OCI-LY7 (cell line): ENCODE results near the gene SPRED2. TPM values are rescaled to one million over a fixed set of nuclear protein-coding genes. Genes with fewer than 3 reads are reported as not detected.

Source experiments
- BruUV-seq: library from RNA; stranded (reverse); fragments of 400-500 nt; replicated peaks from 2 replicates; lab custom pipeline; 2021; lab: Mats Ljungman, UMichigan
- CTCF ChIA-PET: fragments of 300-600 bp; sonication (Branson Sonifier 250); formaldehyde crosslinking; loops from one replicate; lab custom pipeline; 2022; ENCODE audit warnings: antibody characterized with exemption; ENCODE audit not compliant: unreplicated experiment; lab: Charles Lee
- POLR2A ChIA-PET: fragments of 300-600 bp; sonication (Branson Sonifier 250); formaldehyde crosslinking; loops from one replicate; lab custom pipeline; 2022; ENCODE audit warnings: antibody characterized with exemption; lab: Charles Lee
- DNase-seq: peaks from one replicate; pipeline ENCODE4 v3.0.0-alpha.2; 2015; ENCODE audit warnings: low spot score
- H2AFZ ChIP-seq: fragments of 200-600 bp; sonication (generic), shearing (Covaris generic); 2 replicates; pipeline ENCODE4 v1.6.1; 2014; ENCODE audit warnings: mild to moderate bottlenecking, antibody characterized with exemption, low read length, moderate library complexity
- H3K27ac ChIP-seq: fragments of 200-600 bp; sonication (generic); 2 replicates; pipeline ENCODE4 v1.5.1; 2014; ENCODE audit warnings: mixed run types, low read depth, mild to moderate bottlenecking, moderate library complexity, low read length, inconsistent platforms; ENCODE audit not compliant: poor library complexity, severe bottlenecking
- H3K36me3 ChIP-seq: fragments of 200-600 bp; sonication (generic); 2 replicates; pipeline ENCODE4 v1.6.1; 2014; ENCODE audit warnings: mild to moderate bottlenecking, antibody characterized with exemption, low read length, moderate library complexity, mixed read lengths; ENCODE audit not compliant: insufficient read depth
- H3K4me1 ChIP-seq: fragments of 200-600 bp; sonication (generic); 2 replicates; pipeline ENCODE4 v1.5.1; 2014; ENCODE audit warnings: mild to moderate bottlenecking, low read length; ENCODE audit not compliant: insufficient read depth, poor library complexity, severe bottlenecking
- H3K4me2 ChIP-seq: fragments of 200-600 bp; sonication (generic); 2 replicates; pipeline ENCODE4 v1.6.1; 2014; ENCODE audit warnings: mild to moderate bottlenecking, low read length
- H3K4me3 ChIP-seq: fragments of 200-600 bp; sonication (generic); 2 replicates; pipeline ENCODE4 v1.5.1; 2014; ENCODE audit warnings: mild to moderate bottlenecking, low read depth, low read length; ENCODE audit not compliant: poor library complexity, severe bottlenecking
- H3K79me2 ChIP-seq: fragments of 200-600 bp; sonication (generic); 2 replicates; pipeline ENCODE4 v1.6.1; 2016; ENCODE audit warnings: low read depth, mild to moderate bottlenecking, low read length, moderate library complexity, mixed read lengths; ENCODE audit not compliant: insufficient read depth
- H3K9me2 ChIP-seq: fragments of 200-600 bp; sonication (generic); 2 replicates; pipeline ENCODE4 v1.6.1; 2016; ENCODE audit warnings: mild to moderate bottlenecking, low read length, mixed read lengths; ENCODE audit not compliant: insufficient read depth
- H3K9me3 ChIP-seq: fragments of 200-600 bp; sonication (generic); 2 replicates; pipeline ENCODE4 v1.6.1; 2014; ENCODE audit warnings: mild to moderate bottlenecking, mixed run types, low read length, mixed read lengths
- H4K20me1 ChIP-seq: fragments of 200-600 bp; sonication (generic); 2 replicates; pipeline ENCODE4 v1.6.1; 2014; ENCODE audit warnings: mild to moderate bottlenecking, antibody characterized with exemption, low read length, moderate library complexity, mixed read lengths; ENCODE audit not compliant: insufficient read depth
- CTCF ChIP-seq: fragments of 200-600 bp; sonication (generic); conservative IDR thresholded peaks from 2 replicates; pipeline ENCODE4 v1.5.1; 2014; ENCODE audit warnings: mild to moderate bottlenecking, antibody characterized with exemption, low read length, moderate library complexity, mixed read lengths
- EZH2phosphoT487 ChIP-seq: fragments of 200-600 bp; sonication (generic); IDR thresholded peaks from 2 replicates; pipeline ENCODE4 v1.6.1; 2018; ENCODE audit warnings: low read depth, borderline replicate concordance, mild to moderate bottlenecking, mixed run types, antibody characterized with exemption, low read length, moderate library complexity, mixed read lengths
- intact Hi-C: fragments of 100-400 bp; cut with micrococcal nuclease; formaldehyde crosslinking; loops from one replicate; pipeline ENCODE4 v1.10.0; 2022; ENCODE audit not compliant: unreplicated experiment
- total RNA-seq, 2 experiments: library from RNA; depleted of rRNA in 1 of 2; stranded (reverse); fragments of >200 nt in 1 of 2; shearing (Covaris generic) in 1 of 2; gene quantifications; 2 replicates each; pipeline ENCODE4 v1.2.3, GENCODE V29; 2014 to 2022

The SPRED2 gene
- total RNA-seq, 2 experiments from 2014 or later: 8.0 to 49.1 TPM

DNA sequence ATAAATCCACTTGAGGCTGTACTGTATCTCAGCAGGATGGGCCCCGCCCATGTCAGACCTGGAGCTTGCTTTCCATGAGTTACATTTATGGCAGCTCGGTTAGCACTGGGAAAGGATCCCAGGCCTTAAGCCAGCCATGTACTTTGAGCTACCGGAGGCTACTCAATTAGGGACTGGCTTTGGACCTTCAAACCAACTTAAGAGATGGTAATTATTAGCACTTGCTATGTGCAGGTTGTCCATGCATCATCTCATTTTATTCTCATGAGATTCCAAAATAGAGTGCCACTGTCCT is 140.3 kb downstream of the SPRED2 start:
- Histone ChIP-seq H3K4me3 (no peak overlapping the region), H3K9me2 (no peaks in the 10 kb centered on the region), H4K20me1 (no peaks in the 10 kb centered on the region), H3K27ac (no peak overlapping the region), H3K9me3 (no peaks in the 10 kb centered on the region), H3K4me1 (peaks cover 5% of the 10 kb centered on the region), H3K4me2 (no peak overlapping the region), H3K79me2 (no peaks in the 10 kb centered on the region), H3K36me3 (no peaks in the 10 kb centered on the region), H2AFZ (no peak overlapping the region)
- intact Hi-C loops: no loop called here
- no TSS peak for BruUV-seq
- DNase-seq: no peak
- ChIA-PET POLR2A (no interaction called here), CTCF (no interaction called here)
- TF ChIP-seq CTCF (no peak), EZH2phosphoT487 (no peak)

GRCh38 chr2:65291216-65292105 is 140.9 kb downstream of the SPRED2 start:
- DNase-seq: no peak
- intact Hi-C loops: no loop called here
- BruUV-seq: no TSS peak
- ChIA-PET POLR2A (interaction anchor here (0.7 kb wide), 1 partner anchor 272 kb away, joined by 3 read pairs; no protein-coding TSS in a partner anchor), CTCF (no interaction called here)
- Histone ChIP-seq H3K27ac (no peak overlapping the region), H4K20me1 (no peaks in the 10 kb centered on the region), H3K4me3 (no peak overlapping the region), H3K36me3 (no peaks in the 10 kb centered on the region), H3K9me2 (no peaks in the 10 kb centered on the region), H3K4me2 (no peak overlapping the region), H3K4me1 (no peaks in the 10 kb centered on the region), H3K9me3 (no peaks in the 10 kb centered on the region), H3K79me2 (no peaks in the 10 kb centered on the region), H2AFZ (no peak overlapping the region)
- no peak for TF ChIP-seq CTCF
- TF ChIP-seq EZH2phosphoT487: no peak

- no peaks in the 10 kb centered on the region for H3K36me3 ChIP-seq
- BruUV-seq: no TSS peak
- ChIA-PET CTCF (no interaction called here), POLR2A (interaction anchor here (1.0 to 2.0 kb wide), 2 partner anchors 10 to 11 kb away, joined by 3 to 8 read pairs; no protein-coding TSS in a partner anchor)
- no peaks in the 10 kb centered on the region for H3K4me1 ChIP-seq
- no peaks in the 10 kb centered on the region for H3K9me2 ChIP-seq
- H2AFZ ChIP-seq: no peak overlapping the region
- no peak overlapping the region for H3K27ac ChIP-seq
- no peak overlapping the region for H3K4me3 ChIP-seq
- H3K9me3 ChIP-seq: no peaks in the 10 kb centered on the region
- intact Hi-C loops: no loop called here
- TF ChIP-seq CTCF (no peak), EZH2phosphoT487 (no peak)
- no peak for DNase-seq
- no peaks in the 10 kb centered on the region for H3K79me2 ChIP-seq
- H4K20me1 ChIP-seq: no peaks in the 10 kb centered on the region
- no peak overlapping the region for H3K4me2 ChIP-seq
Measured at GRCh38 chr2:65287364-65287763, 145.0 kb downstream of the SPRED2 start.
